Measurements from ENCODE around the gene BRIP1. TPM values are rescaled to one million over a fixed set of nuclear protein-coding genes. Genes with fewer than 3 reads are reported as not detected.

The BRIP1 gene
- total and polyA plus RNA-seq, 9 of the 15 experiments (the other 6 are each of a cell fraction or from before 2014, with no cell fraction given) = 2.4 to 17.5 (median 11.2) TPM

DNA sequence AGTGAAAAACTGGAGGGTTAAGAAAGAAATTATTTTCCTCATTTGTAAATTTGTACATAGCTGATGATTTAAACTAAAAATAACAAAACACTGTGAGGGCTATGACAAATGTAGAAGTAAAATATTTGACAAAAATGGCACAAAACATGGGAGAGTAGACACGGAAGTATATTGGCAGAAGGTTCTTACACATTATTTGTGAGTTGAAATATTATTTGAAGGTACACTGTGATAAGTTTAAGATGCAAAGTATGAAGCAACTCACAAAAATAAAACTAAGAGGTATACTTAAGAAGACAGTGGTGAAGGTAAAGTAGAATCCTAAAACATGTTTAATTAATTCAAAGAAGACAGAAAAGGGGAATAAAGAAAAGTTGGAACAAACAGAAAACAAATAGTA is 34.6 kb downstream of the BRIP1 start:
- in situ Hi-C loops (cut with MboI) = no loop called here
- ChIA-PET CTCF (ENCODE audit: low intra/inter-chr PET ratio) (no interaction called here), POLR2A (no interaction called here)
- Histone ChIP-seq H3K36me3 (ENCODE audit: control insufficient read depth, insufficient read depth, low read length) (peaks cover 8% of the 10 kb centered on the region; the same call in 1 of the 3 replicates), H3K9ac (ENCODE audit: insufficient read depth in 1 of 2, low read depth in 2 of 2, low read length in 2 of 2) (no peak overlapping the region), H3K4me1 (replicated peaks in 1 of 2; ENCODE audit: control insufficient read depth in 2 of 2, insufficient read depth in 2 of 2, low read length in 2 of 2) (no peaks in the 10 kb centered on the region), H3K9me1 (ENCODE audit: control insufficient read depth, insufficient read depth, low read length) (no peaks in the 10 kb centered on the region), H3K27ac (ENCODE audit: extremely low read depth, low read depth, low read length) (no peak overlapping the region), H3K4me2 (ENCODE audit: insufficient read depth, low read length) (no peak overlapping the region), H3K79me2 (ENCODE audit: control insufficient read depth, insufficient read depth, low read length) (no peaks in the 10 kb centered on the region), H3K4me3 (no peak overlapping the region), H2AFZ (ENCODE audit: low read depth, low read length) (no peak overlapping the region), H3K9me3 (replicated peaks; ENCODE audit: control insufficient read depth, insufficient read depth, low read depth, low read length) (no peaks in the 10 kb centered on the region), H4K20me1 (replicated peaks; ENCODE audit: control insufficient read depth, insufficient read depth, low read length) (no peaks in the 10 kb centered on the region), H3K27me3 (ENCODE audit: control insufficient read depth in 2 of 2, insufficient read depth in 2 of 2, low read length in 2 of 2) (no peaks in the 10 kb centered on the region)
- intact Hi-C loops (cut with micrococcal nuclease) = no loop called here
- FAIRE-seq (no peak), ATAC-seq (no peak), DNase-seq (ENCODE audit: extremely low read depth in 1 of 4, low spot score in 3 of 4) (no peak)
- 81% methylated on average over 1 of the region's 1 CpG for WGBS (ENCODE audit: insufficient coverage, low coverage, missing lambda C conversion rate)
- BruUV-seq (replicated peaks) = no TSS peak
- TF ChIP-seq KDM4B (IDR thresholded peaks at IDR 0.05; ENCODE audit: borderline replicate concordance in 2 of 2, low read depth in 1 of 2) (no peak), TCF7 (IDR thresholded peaks at IDR 0.05; ENCODE audit: borderline replicate concordance) (no peak), ZBTB11 (CRISPR knock-in tag; IDR thresholded peaks at IDR 0.05) (peak in 1 of 3 experiments; percentile 89; a peak in 2 of 6 replicates)
